GM23248 (cell line): ENCODE measurements around the gene RNF217.

Experiments used
- EZH2 ChIP-seq: fragments of 200-600 bp; sonication (generic); IDR thresholded peaks from 2 replicates; pipeline ENCODE4 v1.6.1; 2018; ENCODE audit warnings: antibody characterized with exemption, mild to moderate bottlenecking; ENCODE audit not compliant: insufficient read depth, poor library complexity, severe bottlenecking
- EZH2phosphoT487 ChIP-seq: fragments of 200-600 bp; sonication (generic); IDR thresholded peaks from 2 replicates; pipeline ENCODE4 v1.6.1; 2018; ENCODE audit warnings: antibody characterized with exemption, moderate library complexity, mild to moderate bottlenecking, low read depth; ENCODE audit not compliant: insufficient read depth

DNA sequence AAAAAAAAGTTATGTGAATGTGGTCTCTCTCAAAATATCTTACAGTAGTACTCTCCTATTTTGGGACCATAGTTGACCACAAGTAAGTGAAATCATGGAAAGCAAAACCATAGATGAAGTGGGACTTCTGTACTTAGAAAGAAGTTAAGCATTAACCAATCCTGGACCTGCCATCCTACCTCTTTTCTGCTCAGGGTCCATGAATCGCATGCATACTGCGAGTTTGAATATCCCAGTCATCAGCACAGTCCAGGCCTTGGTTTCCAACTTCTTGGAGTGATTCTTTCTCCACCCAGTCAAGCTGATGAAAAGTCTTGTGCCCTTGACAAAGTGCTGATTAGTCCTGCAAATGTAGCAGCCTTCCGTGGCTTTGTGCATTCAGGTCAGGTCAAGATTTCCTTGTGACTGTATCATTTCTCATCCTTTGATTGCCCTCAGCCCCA is 46.0 kb downstream of the RNF217 start:
- TF ChIP-seq EZH2phosphoT487 (no peak), EZH2 (no peak)
